Natural killer cell treated with Interleukin-12 subunit alpha and Interleukin-12 subunit beta and Interleukin-15 and Interleukin-18, amount 100 ng/mL, for 72 hours (primary cell): Measurements from ENCODE around the gene PCDHGB6. TPM values are rescaled to one million over a fixed set of nuclear protein-coding genes. Genes with fewer than 3 reads are reported as not detected.
A peak's percentile ranks its signal among the peaks of the same experiment; 100 is the strongest.
"Not testable (repeated sequence)": the region's sequence is repeated elsewhere in the genome, so short reads cannot be mapped to it uniquely, and the experiment has no call there.

Source experiments
- ATAC-seq, 2 donors: fragments of 150-1000 bp; cut with Tn5 transposase in 1 of 2; sonication (Bioruptor Pico), chemical (Tn5 transposase) in 1 of 2; 2 replicates each; pipeline ENCODE4 v1.10.0; 2021
- DNase-seq: peaks from one replicate; pipeline ENCODE4 v3.0.0; 2022; ENCODE audit warnings: low spot score
- H3K27ac Mint-ChIP-seq, 2 donors: 1 replicate in 1 of 2; 2 replicates in 1 of 2; pipeline ENCODE4 v1.8.0; 2022; ENCODE audit warnings: mixed read lengths in 2 of 2, mild to moderate bottlenecking in 1 of 2, moderate library complexity in 1 of 2
- H3K27me3 Mint-ChIP-seq, 2 donors: 1 replicate in 1 of 2; 2 replicates in 1 of 2; pipeline ENCODE4 v1.8.0; 2022; ENCODE audit warnings: mixed read lengths in 2 of 2
- H3K36me3 Mint-ChIP-seq: one replicate; pipeline ENCODE4 v1.8.0; 2022; ENCODE audit warnings: mixed read lengths
- H3K4me1 Mint-ChIP-seq, 2 donors: 1 replicate in 1 of 2; 2 replicates in 1 of 2; pipeline ENCODE4 v1.8.0; 2022; ENCODE audit warnings: low read depth in 2 of 2, mixed read lengths in 2 of 2, mild to moderate bottlenecking in 1 of 2
- H3K4me3 Mint-ChIP-seq: one replicate; pipeline ENCODE4 v1.8.0; 2022; ENCODE audit warnings: mixed read lengths
- H3K9me3 Mint-ChIP-seq: 2 replicates; pipeline ENCODE4 v1.8.0; 2022; ENCODE audit warnings: mixed read lengths
- total RNA-seq, 2 donors: library from RNA; stranded (reverse); gene quantifications; one replicate each; pipeline ENCODE4 v1.2.3, GENCODE V29; 2022

PCDHGB6 gene
- total RNA-seq, 2 donors from 2014 or later: 0.89 to 1.1 TPM

DNA sequence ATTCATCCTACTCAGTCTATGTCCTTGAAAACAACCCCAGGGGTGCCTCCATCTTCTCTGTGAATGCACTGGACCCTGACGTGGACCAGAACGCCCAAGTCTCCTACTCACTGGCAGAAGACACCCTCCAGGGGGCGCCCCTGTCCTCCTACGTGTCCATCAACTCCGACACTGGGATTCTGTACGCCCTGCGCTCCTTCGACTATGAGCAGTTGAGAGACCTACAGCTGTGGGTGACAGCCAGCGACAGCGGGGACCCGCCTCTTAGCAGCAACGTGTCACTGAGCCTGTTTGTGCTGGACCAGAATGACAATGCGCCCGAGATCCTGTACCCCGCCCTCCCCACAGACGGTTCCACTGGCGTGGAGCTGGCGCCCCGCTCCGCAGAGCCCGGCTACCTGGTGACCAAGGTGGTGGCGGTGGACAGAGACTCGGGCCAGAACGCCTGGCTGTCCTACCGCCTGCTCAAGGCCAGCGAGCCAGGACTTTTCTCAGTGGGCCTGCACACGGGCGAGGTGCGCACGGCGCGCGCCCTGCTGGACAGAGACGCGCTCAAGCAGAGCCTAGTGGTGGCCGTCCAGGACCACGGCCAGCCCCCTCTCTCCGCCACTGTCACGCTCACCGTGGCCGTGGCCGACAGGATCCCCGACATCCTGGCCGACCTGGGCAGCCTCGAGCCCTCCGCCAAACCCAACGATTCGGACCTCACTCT is 32.2 kb upstream of the PCDHGB6 start:
- not testable (repeated sequence) for H3K27ac Mint-ChIP-seq, H3K4me1 Mint-ChIP-seq, DNase-seq, H3K4me3 Mint-ChIP-seq, ATAC-seq, H3K9me3 Mint-ChIP-seq
- Mint-ChIP-seq H3K27me3 (peaks cover 38 to 41% of the 10 kb centered on the region in 2 donors), H3K36me3 (peaks cover 17% of the 10 kb centered on the region)

DNA sequence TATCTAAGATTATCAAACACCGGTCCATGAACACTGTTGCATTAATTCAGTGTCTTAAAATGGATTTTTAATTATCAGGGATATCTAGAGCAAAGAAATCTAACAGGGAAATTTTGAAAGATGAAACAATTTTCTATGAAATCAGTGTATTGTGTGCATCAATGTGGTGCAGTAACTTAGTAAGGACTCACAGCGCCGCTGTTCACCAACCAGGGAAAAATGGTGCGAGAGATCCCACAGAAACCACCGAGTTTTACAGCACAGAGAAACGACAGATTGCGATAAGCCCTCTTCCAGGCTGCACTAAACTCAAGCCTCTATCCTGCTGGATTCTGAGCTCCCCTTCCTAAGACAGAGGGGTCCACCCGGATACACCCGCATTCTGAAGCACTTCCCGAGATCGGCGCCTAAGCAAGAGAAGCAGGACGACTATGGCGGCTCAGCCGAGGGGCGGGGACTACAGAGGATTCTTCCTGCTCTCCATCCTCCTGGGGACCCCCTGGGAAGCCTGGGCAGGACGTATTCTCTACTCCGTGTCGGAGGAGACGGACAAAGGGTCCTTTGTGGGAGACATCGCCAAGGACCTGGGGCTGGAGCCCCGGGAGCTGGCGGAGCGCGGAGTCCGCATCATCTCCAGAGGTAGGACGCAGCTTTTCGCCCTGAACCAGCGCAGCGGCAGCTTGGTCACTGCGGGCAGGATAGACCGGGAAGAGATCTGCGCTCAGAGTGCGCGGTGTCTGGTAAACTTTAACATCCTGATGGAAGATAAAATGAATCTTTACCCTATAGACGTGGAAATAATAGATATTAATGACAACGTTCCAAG is 25.1 kb upstream of the PCDHGB6 start, which contains the start of gene PCDHGA7:
PCDHGA7 (plus strand) TSS at position 274 of the 826 bp plus-strand sequence; CDS start at position 432, 158 bp downstream.
- Mint-ChIP-seq H3K27ac (no peak within 1 kb of the TSS), H3K4me1 (no peaks in the 10 kb centered on the region), H3K36me3 (no peaks in the 10 kb centered on the region), H3K9me3 (no peaks in the 10 kb centered on the region), H3K4me3 (peak within 1 kb of the TSS; percentile 78), H3K27me3 (peaks cover 37 to 59% of the 10 kb centered on the region in 2 donors)
- ATAC-seq (peak in 1 of 2 donors; percentile 17), DNase-seq (no peak)

GRCh38 chr5:141383345-141383744 is 24.5 kb upstream of the PCDHGB6 start:
- Mint-ChIP-seq H3K36me3 (peaks cover 2% of the 10 kb centered on the region), H3K4me1 (no peaks in the 10 kb centered on the region), H3K27ac (no peak overlapping the region), H3K4me3 (no peak overlapping the region), H3K9me3 (no peaks in the 10 kb centered on the region), H3K27me3 (peaks cover 39 to 61% of the 10 kb centered on the region in 2 donors)
- ATAC-seq (no peak), DNase-seq (no peak)

GRCh38 chr5:141384471-141385267 is 23.2 kb upstream of the PCDHGB6 start:
- no peak for ATAC-seq
- Mint-ChIP-seq H3K27me3 (peaks cover 43 to 59% of the 10 kb centered on the region in 2 donors), H3K36me3 (peaks cover 9% of the 10 kb centered on the region), H3K9me3 (no peaks in the 10 kb centered on the region), H3K27ac (no peak overlapping the region), H3K4me1 (no peaks in the 10 kb centered on the region), H3K4me3 (no peak overlapping the region)
- no peak for DNase-seq

DNA sequence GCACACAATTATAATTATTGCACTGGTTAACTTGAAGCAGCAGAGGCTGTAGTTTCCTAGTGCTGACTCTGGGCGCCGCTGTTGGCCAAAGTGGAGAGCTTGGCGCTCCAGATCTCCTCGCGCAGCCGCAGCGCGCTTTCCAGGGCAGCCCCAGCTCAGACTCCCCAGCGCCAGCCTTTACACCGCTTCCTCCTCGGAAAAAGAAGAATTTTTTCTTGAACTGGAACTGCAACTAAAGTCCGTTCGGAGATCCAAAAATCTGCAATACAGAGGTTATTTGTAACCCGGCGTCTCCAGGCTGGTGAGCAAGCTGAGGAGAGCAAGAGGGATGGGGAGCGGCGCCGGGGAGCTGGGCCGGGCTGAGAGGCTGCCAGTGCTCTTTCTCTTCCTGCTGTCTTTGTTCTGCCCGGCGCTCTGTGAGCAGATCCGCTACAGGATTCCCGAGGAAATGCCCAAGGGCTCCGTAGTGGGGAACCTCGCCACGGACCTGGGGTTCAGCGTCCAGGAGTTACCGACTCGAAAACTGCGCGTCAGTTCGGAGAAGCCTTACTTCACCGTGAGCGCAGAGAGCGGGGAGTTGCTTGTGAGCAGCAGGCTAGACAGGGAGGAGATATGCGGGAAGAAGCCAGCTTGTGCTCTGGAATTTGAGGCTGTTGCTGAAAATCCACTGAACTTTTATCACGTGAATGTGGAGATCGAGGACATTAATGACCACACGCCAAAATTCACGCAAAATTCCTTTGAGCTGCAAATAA is 20.1 kb upstream of the PCDHGB6 start, which contains the start of gene PCDHGB4:
PCDHGB4 (plus strand) TSS at position 142 of the 755 bp plus-strand sequence; CDS start at position 329, 187 bp downstream.
- H3K4me1 Mint-ChIP-seq, H3K27ac Mint-ChIP-seq, DNase-seq, H3K9me3 Mint-ChIP-seq: not testable (repeated sequence)
- Mint-ChIP-seq H3K36me3 (peaks cover 14% of the 10 kb centered on the region), H3K4me3 (peak within 1 kb of the TSS; percentile 63), H3K27me3 (peaks cover 42 to 74% of the 10 kb centered on the region in 2 donors)
- peak; percentile 78 to 84 for ATAC-seq

GRCh38 chr5:141388661-141389060 is 19.2 kb upstream of the PCDHGB6 start:
- Mint-ChIP-seq H3K27ac (no peak overlapping the region), H3K4me1 (peaks cover 0 to 4% of the 10 kb centered on the region in 2 donors), H3K4me3 (no peak overlapping the region), H3K9me3 (no peaks in the 10 kb centered on the region), H3K36me3 (peaks cover 14% of the 10 kb centered on the region), H3K27me3 (peaks cover 39 to 71% of the 10 kb centered on the region in 2 donors)
- DNase-seq: no peak
- ATAC-seq: no peak

DNA sequence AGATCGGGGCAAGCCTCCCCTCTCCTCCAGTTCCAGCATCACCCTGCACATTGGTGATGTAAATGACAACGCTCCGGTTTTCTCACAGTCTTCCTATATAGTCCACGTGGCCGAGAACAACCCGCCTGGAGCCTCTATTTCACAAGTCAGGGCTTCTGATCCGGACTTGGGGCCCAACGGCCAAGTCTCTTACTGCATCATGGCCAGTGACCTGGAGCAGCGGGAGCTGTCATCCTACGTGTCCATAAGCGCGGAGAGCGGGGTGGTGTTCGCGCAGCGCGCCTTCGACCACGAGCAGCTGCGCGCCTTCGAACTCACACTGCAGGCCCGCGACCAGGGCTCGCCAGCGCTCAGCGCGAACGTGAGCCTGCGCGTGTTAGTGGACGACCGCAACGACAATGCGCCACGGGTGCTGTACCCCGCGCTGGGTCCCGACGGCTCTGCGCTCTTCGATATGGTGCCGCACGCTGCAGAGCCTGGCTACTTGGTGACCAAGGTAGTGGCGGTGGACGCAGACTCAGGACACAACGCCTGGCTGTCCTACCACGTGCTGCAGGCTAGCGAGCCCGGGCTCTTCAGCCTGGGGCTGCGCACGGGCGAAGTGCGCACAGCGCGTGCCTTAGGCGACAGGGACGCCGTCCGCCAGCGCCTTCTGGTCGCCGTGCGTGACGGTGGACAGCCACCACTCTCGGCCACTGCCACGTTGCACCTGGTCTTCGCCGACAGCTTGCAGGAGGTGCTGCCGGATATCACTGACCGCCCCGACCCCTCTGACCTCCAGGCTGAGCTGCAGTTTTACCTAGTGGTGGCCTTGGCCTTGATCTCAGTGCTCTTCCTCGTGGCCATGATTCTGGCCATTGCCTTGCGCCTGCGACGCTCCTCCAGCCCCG is 18.4 kb upstream of the PCDHGB6 start:
- Mint-ChIP-seq H3K4me1 (peaks cover 0 to 4% of the 10 kb centered on the region in 2 donors), H3K27ac (no peak overlapping the region), H3K36me3 (peaks cover 19% of the 10 kb centered on the region), H3K9me3 (no peaks in the 10 kb centered on the region), H3K27me3 (peaks cover 43 to 74% of the 10 kb centered on the region in 2 donors), H3K4me3 (no peak overlapping the region)
- DNase-seq: no peak
- no peak for ATAC-seq

GRCh38 chr5:141392429-141393198 is 15.2 kb upstream of the PCDHGB6 start, which contains the start of gene PCDHGA8:
TSS of gene PCDHGA8 (plus strand) at chr5:141392633. CDS start at chr5:141392814, 181 bp downstream.
- H3K4me3 Mint-ChIP-seq: no peak within 1 kb of the TSS
- ATAC-seq (no peak), DNase-seq (no peak)
- no peaks in the 10 kb centered on the region for H3K9me3 Mint-ChIP-seq
- H3K4me1 Mint-ChIP-seq: peaks cover 0 to 4% of the 10 kb centered on the region in 2 donors
- H3K27me3 Mint-ChIP-seq: peaks cover 41 to 70% of the 10 kb centered on the region in 2 donors
- H3K27ac Mint-ChIP-seq: no peak within 1 kb of the TSS
- H3K36me3 Mint-ChIP-seq: peaks cover 24% of the 10 kb centered on the region

- Mint-ChIP-seq H3K36me3 (peaks cover 23% of the 10 kb centered on the region), H3K27me3 (peaks cover 40 to 68% of the 10 kb centered on the region in 2 donors), H3K4me3 (no peak overlapping the region), H3K4me1 (peaks cover 0 to 4% of the 10 kb centered on the region in 2 donors), H3K9me3 (no peaks in the 10 kb centered on the region), H3K27ac (no peak overlapping the region)
- no peak for DNase-seq
- no peak for ATAC-seq
Observed at GRCh38 chr5:141393267-141393666, 14.6 kb upstream of the PCDHGB6 start.

DNA sequence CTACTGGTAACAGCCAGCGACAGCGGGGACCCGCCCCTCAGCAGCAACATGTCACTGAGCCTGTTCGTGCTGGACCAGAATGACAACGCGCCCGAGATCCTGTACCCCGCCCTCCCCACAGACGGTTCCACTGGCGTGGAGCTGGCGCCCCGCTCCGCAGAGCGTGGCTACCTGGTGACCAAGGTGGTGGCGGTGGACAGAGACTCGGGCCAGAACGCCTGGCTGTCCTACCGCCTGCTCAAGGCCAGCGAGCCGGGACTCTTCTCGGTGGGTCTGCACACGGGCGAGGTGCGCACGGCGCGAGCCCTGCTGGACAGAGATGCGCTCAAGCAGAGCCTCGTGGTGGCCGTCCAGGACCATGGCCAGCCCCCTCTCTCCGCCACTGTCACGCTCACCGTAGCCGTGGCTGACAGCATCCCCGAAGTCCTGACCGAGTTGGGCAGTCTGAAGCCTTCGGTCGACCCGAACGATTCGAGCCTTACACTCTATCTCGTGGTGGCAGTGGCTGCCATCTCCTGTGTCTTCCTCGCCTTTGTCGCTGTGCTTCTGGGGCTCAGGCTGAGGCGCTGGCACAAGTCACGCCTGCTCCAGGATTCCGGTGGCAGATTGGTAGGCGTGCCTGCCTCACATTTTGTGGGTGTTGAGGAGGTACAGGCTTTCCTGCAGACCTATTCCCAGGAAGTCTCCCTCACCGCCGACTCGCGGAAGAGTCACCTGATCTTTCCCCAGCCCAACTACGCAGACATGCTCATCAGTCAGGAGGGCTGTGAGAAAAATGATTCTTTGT is 13.2 kb upstream of the PCDHGB6 start:
- H3K27ac Mint-ChIP-seq, H3K4me1 Mint-ChIP-seq, H3K4me3 Mint-ChIP-seq, DNase-seq, H3K9me3 Mint-ChIP-seq, ATAC-seq: not testable (repeated sequence)
- peaks cover 39 to 69% of the 10 kb centered on the region in 2 donors for H3K27me3 Mint-ChIP-seq
- peaks cover 16% of the 10 kb centered on the region for H3K36me3 Mint-ChIP-seq
